HCT116 (cell line): ENCODE results near the gene DLX3. TPM values are rescaled to one million over a fixed set of nuclear protein-coding genes. Genes with fewer than 3 reads are reported as not detected.

Experiments used
- ATAC-seq: fragments of 200-7000 bp; cut with Tn5 transposase; 2 replicates; pipeline ENCODE4 v1.9.1; 2020; ENCODE audit warnings: mild to moderate bottlenecking, moderate library complexity
- BruUV-seq: library from RNA; stranded (reverse); fragments of 400-500 nt; replicated peaks from 2 replicates; lab custom pipeline; 2021; lab: Mats Ljungman, UMichigan
- CTCF ChIA-PET: fragments of 300-600 bp; sonication (Branson Sonifier 250); formaldehyde crosslinking; loops from one replicate; lab custom pipeline; 2021; ENCODE audit warnings: antibody characterized with exemption; lab: Charles Lee
- POLR2A ChIA-PET: fragments of 300-600, 350-600 bp; sonication (Branson Sonifier 250); formaldehyde crosslinking; loops from one replicate; lab custom pipeline; 2021; ENCODE audit warnings: antibody characterized with exemption; lab: Charles Lee
- RAD21 ChIA-PET, 2 experiments: fragments of 300-600 bp; sonication (Branson Sonifier 250); formaldehyde crosslinking; loops; one replicate each; lab custom pipeline; 2023; ENCODE audit warnings: low total read pairs in 2 of 2; ENCODE audit not compliant: uncharacterized antibody in 2 of 2, unreplicated experiment in 2 of 2, low non-redundant PET in 1 of 2; lab: Charles Lee
- DNase-seq: peaks from one replicate; pipeline ENCODE4 v3.0.0-alpha.2; 2010; ENCODE audit warnings: low read depth, low spot score
- H2AFZ ChIP-seq: fragments of 200-600 bp; shearing (Covaris generic), sonication (generic); 2 replicates; pipeline ENCODE4 v1.6.1; 2017; ENCODE audit warnings: low read depth, mixed run types, mixed read lengths, antibody characterized with exemption, low read length; ENCODE audit not compliant: poor library complexity, severe bottlenecking
- H3K27ac ChIP-seq: 2 replicates; pipeline ENCODE4 v1.5.1; 2012; ENCODE audit warnings: low read depth, low read length
- H3K27me3 ChIP-seq: fragments of 200-600 bp; sonication (generic); 2 replicates; pipeline ENCODE4 v1.6.1; 2016; ENCODE audit warnings: mixed run types, low read length, mixed read lengths; ENCODE audit not compliant: insufficient read depth
- H3K36me3 ChIP-seq, 2 experiments: fragments of 200-500 bp in 1 of 2; fragments of 200-600 bp in 1 of 2; sonication (Bioruptor generic) in 1 of 2; sonication (generic) in 1 of 2; 2 replicates each; pipeline versions ENCODE4 v1.5.1 to v1.6.1; 2014 to 2016; ENCODE audit warnings: low read length in 2 of 2, inconsistent platforms in 1 of 2, mixed read lengths in 1 of 2, mixed run types in 1 of 2; ENCODE audit not compliant: insufficient read depth in 2 of 2, control insufficient read depth in 1 of 2
- H3K4me1 ChIP-seq, 2 experiments: fragments of 200-600 bp in 1 of 2; sonication (generic) in 1 of 2; 2 replicates each; pipeline versions ENCODE4 v1.5.1 to v1.6.1; 2012 to 2017; ENCODE audit warnings: low read length in 2 of 2, inconsistent platforms in 1 of 2, mild to moderate bottlenecking in 1 of 2, mixed read lengths in 1 of 2, mixed run types in 1 of 2, moderate library complexity in 1 of 2; ENCODE audit not compliant: insufficient read depth in 2 of 2, control insufficient read depth in 1 of 2
- H3K4me2 ChIP-seq: fragments of 200-600 bp; sonication (generic); 2 replicates; pipeline ENCODE4 v1.6.1; 2017; ENCODE audit warnings: mixed run types, low read length, mixed read lengths
- H3K4me3 ChIP-seq, 2 experiments: fragments of 200-600 bp in 1 of 2; sonication (generic) in 1 of 2; replicated peaks in 1 of 2; 2 replicates each; pipeline ENCODE4 v1.5.1; 2011 to 2016; ENCODE audit warnings: low read length in 2 of 2, control low read depth in 1 of 2, low read depth in 1 of 2, mild to moderate bottlenecking in 1 of 2, mixed read lengths in 1 of 2, mixed run types in 1 of 2
- H3K79me2 ChIP-seq: fragments of 200-600 bp; sonication (generic); 2 replicates; pipeline ENCODE4 v1.6.1; 2017; ENCODE audit warnings: mild to moderate bottlenecking, mixed run types, low read length, moderate library complexity, mixed read lengths; ENCODE audit not compliant: insufficient read depth
- H3K9ac ChIP-seq: fragments of 200-600 bp; sonication (generic); 2 replicates; pipeline ENCODE4 v1.6.1; 2016; ENCODE audit warnings: low read length, mixed read lengths
- H3K9me2 ChIP-seq: fragments of 200-600 bp; sonication (generic), shearing (Covaris generic); 2 replicates; pipeline ENCODE4 v1.6.1; 2017; ENCODE audit warnings: mixed run types, mild to moderate bottlenecking, moderate library complexity; ENCODE audit not compliant: insufficient read depth
- H3K9me3 ChIP-seq, 2 experiments: fragments of 200-500 bp in 1 of 2; fragments of 200-600 bp in 1 of 2; sonication (Bioruptor generic) in 1 of 2; sonication (generic) in 1 of 2; 2 replicates each; pipeline ENCODE4 v1.6.1; 2014 to 2017; ENCODE audit warnings: low read length in 2 of 2, mixed read lengths in 2 of 2, inconsistent platforms in 1 of 2, low read depth in 1 of 2, mild to moderate bottlenecking in 1 of 2, mixed run types in 1 of 2, moderate library complexity in 1 of 2; ENCODE audit not compliant: control insufficient read depth in 1 of 2, insufficient read depth in 1 of 2
- H4K20me1 ChIP-seq: fragments of 200-600 bp; sonication (generic), shearing (Covaris generic); 2 replicates; pipeline ENCODE4 v1.6.1; 2017; ENCODE audit warnings: mixed run types, mild to moderate bottlenecking, moderate library complexity; ENCODE audit not compliant: insufficient read depth
- CEBPB ChIP-seq: IDR thresholded peaks from 2 replicates; pipeline ENCODE4 v1.6.1; 2012; ENCODE audit warnings: low read depth
- CTCF ChIP-seq, 3 experiments: fragments of 200-600 bp in 1 of 3; sonication (generic) in 1 of 3; IDR thresholded peaks in 2 of 3; conservative IDR thresholded peaks in 1 of 3; 2 replicates each; pipeline ENCODE4 v1.5.1; 2012 to 2017; ENCODE audit warnings: low read depth in 2 of 3, low read length in 2 of 3, antibody characterized with exemption in 1 of 3, borderline replicate concordance in 1 of 3, control low read depth in 1 of 3, mild to moderate bottlenecking in 1 of 3, mixed read lengths in 1 of 3, mixed run types in 1 of 3, moderate library complexity in 1 of 3; ENCODE audit not compliant: insufficient read depth in 1 of 3
- EGR1 ChIP-seq: IDR thresholded peaks from 2 replicates; pipeline ENCODE4 v1.6.1; 2012; ENCODE audit warnings: low read depth
- ELF1 ChIP-seq: IDR thresholded peaks from 2 replicates; pipeline ENCODE4 v1.6.1; 2012; ENCODE audit warnings: low read depth, borderline replicate concordance
- EZH2 ChIP-seq: fragments of 200-600 bp; sonication (generic); IDR thresholded peaks from 2 replicates; pipeline ENCODE4 v1.6.1; 2017; ENCODE audit warnings: antibody characterized with exemption, mixed run types
- EZH2phosphoT487 ChIP-seq: fragments of 200-600 bp; IDR thresholded peaks from 2 replicates; pipeline ENCODE4 v1.6.1; 2018; ENCODE audit warnings: antibody characterized with exemption, borderline replicate concordance
- FOSL1 ChIP-seq: IDR thresholded peaks from 2 replicates; pipeline ENCODE4 v1.6.1; 2012; ENCODE audit warnings: low read depth
- JUND ChIP-seq: IDR thresholded peaks from 2 replicates; pipeline ENCODE4 v1.6.1; 2012
- MAX ChIP-seq: IDR thresholded peaks from 2 replicates; pipeline ENCODE4 v1.6.1; 2012
- POLR2AphosphoS5 ChIP-seq: IDR thresholded peaks from 2 replicates; pipeline ENCODE4 v1.6.1; 2011; ENCODE audit warnings: mild to moderate bottlenecking, low read depth, low read length, moderate library complexity
- RAD21 ChIP-seq: IDR thresholded peaks from 2 replicates; pipeline ENCODE4 v1.6.1; 2012; ENCODE audit warnings: low read depth, mild to moderate bottlenecking
- REST ChIP-seq: IDR thresholded peaks from 2 replicates; pipeline ENCODE4 v1.6.1; 2012; ENCODE audit warnings: low read depth
- SIN3A ChIP-seq: IDR thresholded peaks from 2 replicates; pipeline ENCODE4 v1.6.1; 2012; ENCODE audit warnings: low read depth
- SP1 ChIP-seq: IDR thresholded peaks from 2 replicates; pipeline ENCODE4 v1.6.1; 2012; ENCODE audit warnings: low read depth
- SRF ChIP-seq: IDR thresholded peaks from 2 replicates; pipeline ENCODE4 v1.6.1; 2012; ENCODE audit warnings: low read depth
- TCF7L2 ChIP-seq: IDR thresholded peaks from 2 replicates; pipeline ENCODE4 v1.7.0; 2011; ENCODE audit warnings: borderline replicate concordance, inconsistent platforms; ENCODE audit not compliant: insufficient read depth, insufficient read length; ENCODE audit errors: extremely low read depth
- ZBTB33 ChIP-seq: IDR thresholded peaks from 2 replicates; pipeline ENCODE4 v1.6.1; 2011; ENCODE audit warnings: mild to moderate bottlenecking, low read length, moderate library complexity; ENCODE audit not compliant: insufficient replicate concordance; ENCODE audit errors: extremely low read depth
- ZNF274 ChIP-seq: fragments of 200-500 bp; sonication (Bioruptor generic); IDR thresholded peaks from 2 replicates; pipeline ENCODE4 v1.6.1; 2014; ENCODE audit warnings: mild to moderate bottlenecking, low read depth, low read length, inconsistent platforms
- intact Hi-C: fragments of 100-400 bp; cut with micrococcal nuclease; formaldehyde crosslinking; loops from 2 replicates; pipeline ENCODE4 v1.10.0; 2022
- total RNA-seq: library from RNA; stranded (reverse); gene quantifications from one replicate; pipeline ENCODE4 v1.2.1, GENCODE V29; 2021; ENCODE audit not compliant: unreplicated experiment

Gene DLX3
- total RNA-seq, 1 experiment from 2014 or later = not detected

- Histone ChIP-seq H3K9me2 (no peaks in the 10 kb centered on the region), H3K36me3 (no peaks in the 10 kb centered on the region), H3K9me3 (no peaks in the 10 kb centered on the region), H3K4me3 (no peak overlapping the region), H3K27ac (no peak overlapping the region), H2AFZ (peak overlapping the region; percentile 19), H3K9ac (no peak overlapping the region), H3K79me2 (no peaks in the 10 kb centered on the region), H4K20me1 (no peaks in the 10 kb centered on the region), H3K4me2 (peak overlapping the region; percentile 91), H3K27me3 (peaks cover 6% of the 10 kb centered on the region; the same call in 1 of the 2 replicates), H3K4me1 (peaks cover 14 to 30% of the 10 kb centered on the region in 2 experiments)
- ChIA-PET CTCF (interaction anchor here (0.6 to 5.6 kb wide), 33 partner anchors 11 to 442 kb away, joined by 3 to 196 read pairs (median 10); partner anchors contain the start of genes ITGA3, KAT7, SLC35B1 and TAC4), POLR2A (interaction anchor here (1.0 to 2.5 kb wide), 5 partner anchors 46 to 291 kb away, joined by 3 to 15 read pairs (median 5); partner anchors contain the start of genes ITGA3, KAT7 and SLC35B1), RAD21 (interaction anchor here (0.6 to 3.5 kb wide), 21 partner anchors 30 to 431 kb away, joined by 3 to 36 read pairs (median 5); partner anchors contain the start of genes ITGA3 (in 1 of the 2) and SLC35B1 (in 1 of the 2))
- intact Hi-C loops = loop anchor here (1.0 kb wide), 2 partner anchors 119 to 138 kb away; no protein-coding TSS in a partner anchor
- no peak for TF ChIP-seq MAX
- TF ChIP-seq ELF1 = no peak
- TF ChIP-seq CEBPB = no peak
- no peak for TF ChIP-seq RAD21
- TF ChIP-seq POLR2AphosphoS5 = no peak
- TF ChIP-seq EZH2 = no peak
- no peak for TF ChIP-seq EGR1
- no peak for TF ChIP-seq EZH2phosphoT487
- TF ChIP-seq ZBTB33 = no peak
- no peak for TF ChIP-seq CTCF (IDR thresholded peaks at IDR 0.05 in 2 of 3, conservative IDR thresholded peaks at IDR 0.05 in 1 of 3; ENCODE audit: borderline replicate concordance in 1 of 3, insufficient read depth in 1 of 3, low read depth in 2 of 3, low read length in 2 of 3)
- no peak for TF ChIP-seq SP1
- TF ChIP-seq TCF7L2 = no peak
- TF ChIP-seq ZNF274 = no peak
- TF ChIP-seq REST = no peak
- TF ChIP-seq FOSL1 = no peak
- TF ChIP-seq SRF = no peak
- TF ChIP-seq JUND = no peak
- no peak for TF ChIP-seq SIN3A
- ATAC-seq (no peak), DNase-seq (no peak)
- no TSS peak for BruUV-seq
Measured at GRCh38 chr17:49998836-49999511, 4.0 kb upstream of the DLX3 start.
